Mesenchymal stem cell (in vitro differentiated cells and primary cell): Measurements from ENCODE around the gene RAET1L.
"Not testable (repeated sequence)": the region's sequence is repeated elsewhere in the genome, so short reads cannot be mapped to it uniquely, and the experiment has no call there.

Experiments used
- DNase-seq: peaks from one replicate; pipeline ENCODE4 v3.0.0-alpha.2; 2013
- H2AFZ ChIP-seq: one replicate; pipeline ENCODE4 v1.6.1; 2013; ENCODE audit warnings: low read depth, mild to moderate bottlenecking, control low read depth, inconsistent platforms, low read length, moderate library complexity
- H2AK5ac ChIP-seq: 2 replicates; pipeline ENCODE4 v1.6.1; 2013; ENCODE audit warnings: low read length, moderate library complexity, mild to moderate bottlenecking, inconsistent platforms; ENCODE audit not compliant: severe bottlenecking
- H2BK120ac ChIP-seq: one replicate; pipeline ENCODE4 v1.6.1; 2013; ENCODE audit warnings: low read depth, mild to moderate bottlenecking, inconsistent platforms, low read length, moderate library complexity
- H2BK12ac ChIP-seq, 2 experiments: one replicate each; pipeline ENCODE4 v1.6.1; 2013; ENCODE audit warnings: inconsistent platforms in 2 of 2, low read length in 2 of 2, mild to moderate bottlenecking in 2 of 2, moderate library complexity in 2 of 2, control low read depth in 1 of 2
- H2BK15ac ChIP-seq: one replicate; pipeline ENCODE4 v1.6.1; 2013; ENCODE audit warnings: mild to moderate bottlenecking, low read depth, inconsistent platforms; ENCODE audit not compliant: poor library complexity, severe bottlenecking
- H2BK5ac ChIP-seq: 2 replicates; pipeline ENCODE4 v1.6.1; 2013; ENCODE audit warnings: low read depth, mild to moderate bottlenecking, low read length, control low read depth, inconsistent platforms; ENCODE audit not compliant: poor library complexity, severe bottlenecking
- H3K14ac ChIP-seq, 2 experiments: one replicate each; pipeline ENCODE4 v1.6.1; 2013; ENCODE audit warnings: inconsistent platforms in 2 of 2, low read length in 2 of 2, control low read depth in 1 of 2, mild to moderate bottlenecking in 1 of 2, moderate library complexity in 1 of 2
- H3K18ac ChIP-seq, 2 experiments: one replicate each; pipeline ENCODE4 v1.6.1; 2013; ENCODE audit warnings: inconsistent platforms in 2 of 2, low read length in 2 of 2, control low read depth in 1 of 2, low read depth in 1 of 2, mild to moderate bottlenecking in 1 of 2
- H3K23ac ChIP-seq, 2 experiments: one replicate each; pipeline ENCODE4 v1.6.1; 2013; ENCODE audit warnings: inconsistent platforms in 2 of 2, low read length in 2 of 2, mild to moderate bottlenecking in 2 of 2, moderate library complexity in 2 of 2, control low read depth in 1 of 2
- H3K27ac ChIP-seq: 2 replicates; pipeline ENCODE4 v1.5.1; 2013; ENCODE audit warnings: mild to moderate bottlenecking, moderate library complexity, low read length, control low read depth, inconsistent platforms; ENCODE audit not compliant: poor library complexity, severe bottlenecking
- H3K27me3 ChIP-seq, 2 experiments: 2 replicates each; pipeline versions ENCODE4 v1.6.1 to v1.7.0; 2013; ENCODE audit warnings: low read length in 2 of 2, mild to moderate bottlenecking in 2 of 2, moderate library complexity in 2 of 2, control low read depth in 1 of 2, inconsistent platforms in 1 of 2; ENCODE audit not compliant: control insufficient read depth in 1 of 2, insufficient read depth in 1 of 2
- H3K36me3 ChIP-seq, 2 experiments: 2 replicates each; pipeline versions ENCODE4 v1.6.1 to v1.7.0; 2013; ENCODE audit warnings: low read length in 2 of 2, control low read depth in 1 of 2, inconsistent platforms in 1 of 2, low read depth in 1 of 2, mild to moderate bottlenecking in 1 of 2; ENCODE audit not compliant: insufficient read depth in 2 of 2, control insufficient read depth in 1 of 2
- H3K4ac ChIP-seq, 2 experiments: one replicate each; pipeline ENCODE4 v1.6.1; 2013; ENCODE audit warnings: inconsistent platforms in 2 of 2, low read length in 2 of 2, mild to moderate bottlenecking in 2 of 2, moderate library complexity in 2 of 2, control low read depth in 1 of 2, low read depth in 1 of 2
- H3K4me1 ChIP-seq: 2 replicates; pipeline ENCODE4 v1.6.1; 2013; ENCODE audit warnings: low read depth, low read length, control low read depth; ENCODE audit not compliant: control insufficient read depth, insufficient read depth
- H3K4me2 ChIP-seq: 2 replicates; pipeline ENCODE4 v1.6.1; 2013; ENCODE audit warnings: low read length, mild to moderate bottlenecking, inconsistent platforms; ENCODE audit not compliant: poor library complexity, severe bottlenecking
- H3K4me3 ChIP-seq, 2 experiments: 2 replicates each; pipeline versions ENCODE4 v1.5.1 to v1.7.0; 2013; ENCODE audit warnings: low read length in 2 of 2, mild to moderate bottlenecking in 2 of 2, control low read depth in 1 of 2, low read depth in 1 of 2; ENCODE audit not compliant: insufficient read depth in 1 of 2
- H3K79me1 ChIP-seq: replicated peaks from 2 replicates; pipeline ENCODE4 v1.6.1; 2013; ENCODE audit warnings: mild to moderate bottlenecking, control low read depth, low read length, inconsistent platforms; ENCODE audit not compliant: poor library complexity, severe bottlenecking
- H3K9ac ChIP-seq: 2 replicates; pipeline ENCODE4 v1.7.0; 2013; ENCODE audit warnings: mild to moderate bottlenecking, low read length, moderate library complexity
- H3K9me3 ChIP-seq: 2 replicates; pipeline ENCODE4 v1.7.0; 2013; ENCODE audit warnings: mild to moderate bottlenecking, low read length; ENCODE audit not compliant: control insufficient read depth
- H4K8ac ChIP-seq: one replicate; pipeline ENCODE4 v1.6.1; 2013; ENCODE audit warnings: inconsistent platforms, mild to moderate bottlenecking, low read length, moderate library complexity
- H4K91ac ChIP-seq: one replicate; pipeline ENCODE4 v1.6.1; 2013; ENCODE audit warnings: mild to moderate bottlenecking, low read length, inconsistent platforms
- WGBS: methylation state at CpG from one replicate; pipeline ENCODE4 v1.1.7; 2013; ENCODE audit warnings: mixed read lengths; 5-methylcytosine and 5-hydroxymethylcytosine counted together

RAET1L gene

GRCh38 chr6:150013785-150014622 is 11.3 kb downstream of the RAET1L start:
- not testable (repeated sequence) for H3K4me3 ChIP-seq, H2AK5ac ChIP-seq, H3K9me3 ChIP-seq, H3K27ac ChIP-seq, H2BK5ac ChIP-seq, H3K14ac ChIP-seq, H2BK120ac ChIP-seq, H3K79me1 ChIP-seq, H2AFZ ChIP-seq, H3K4ac ChIP-seq, H3K9ac ChIP-seq, H3K23ac ChIP-seq, H3K4me1 ChIP-seq, H2BK15ac ChIP-seq, H3K18ac ChIP-seq, H3K4me2 ChIP-seq, H4K91ac ChIP-seq, H4K8ac ChIP-seq, DNase-seq, H3K36me3 ChIP-seq, H2BK12ac ChIP-seq
- peaks cover 62 to 85% of the 10 kb centered on the region in 2 experiments for H3K27me3 ChIP-seq
- no CpG with 5 or more reads among the region's 24 CpGs for WGBS

GRCh38 chr6:150012846-150013784 is 12.2 kb downstream of the RAET1L start:
- H3K9me3 ChIP-seq, H2AFZ ChIP-seq, DNase-seq, H4K8ac ChIP-seq, H2AK5ac ChIP-seq, H3K9ac ChIP-seq, H3K4ac ChIP-seq, H3K23ac ChIP-seq, H3K18ac ChIP-seq, H3K4me1 ChIP-seq, H3K79me1 ChIP-seq, H2BK12ac ChIP-seq, H4K91ac ChIP-seq, H3K27ac ChIP-seq, H3K4me2 ChIP-seq, H3K14ac ChIP-seq, H2BK120ac ChIP-seq, H2BK15ac ChIP-seq, H2BK5ac ChIP-seq, H3K4me3 ChIP-seq, H3K36me3 ChIP-seq: not testable (repeated sequence)
- peaks cover 64 to 85% of the 10 kb centered on the region in 2 experiments for H3K27me3 ChIP-seq
- WGBS: 61% methylated on average over 6 of the region's 8 CpGs

GRCh38 chr6:150008588-150008987 is 16.7 kb downstream of the RAET1L start:
- Histone ChIP-seq H3K9me3 (no peaks in the 10 kb centered on the region), H3K18ac (no peak overlapping the region), H3K4me3 (no peak overlapping the region), H3K4me2 (no peak overlapping the region), H3K27me3 (peaks cover 40 to 78% of the 10 kb centered on the region in 2 experiments), H3K27ac (no peak overlapping the region), H3K4ac (no peak overlapping the region), H4K8ac (no peak overlapping the region), H2AK5ac (no peak overlapping the region), H3K14ac (no peak overlapping the region), H3K4me1 (peaks cover 9% of the 10 kb centered on the region), H4K91ac (no peak overlapping the region), H3K79me1 (no peaks in the 10 kb centered on the region), H3K36me3 (no peaks in the 10 kb centered on the region), H2AFZ (no peak overlapping the region), H3K9ac (no peak overlapping the region), H2BK120ac (no peak overlapping the region), H2BK12ac (no peak overlapping the region), H3K23ac (no peak overlapping the region), H2BK5ac (no peak overlapping the region), H2BK15ac (no peak overlapping the region)
- 50% methylated on average over 9 of the region's 9 CpGs for WGBS
- DNase-seq: no peak

DNA sequence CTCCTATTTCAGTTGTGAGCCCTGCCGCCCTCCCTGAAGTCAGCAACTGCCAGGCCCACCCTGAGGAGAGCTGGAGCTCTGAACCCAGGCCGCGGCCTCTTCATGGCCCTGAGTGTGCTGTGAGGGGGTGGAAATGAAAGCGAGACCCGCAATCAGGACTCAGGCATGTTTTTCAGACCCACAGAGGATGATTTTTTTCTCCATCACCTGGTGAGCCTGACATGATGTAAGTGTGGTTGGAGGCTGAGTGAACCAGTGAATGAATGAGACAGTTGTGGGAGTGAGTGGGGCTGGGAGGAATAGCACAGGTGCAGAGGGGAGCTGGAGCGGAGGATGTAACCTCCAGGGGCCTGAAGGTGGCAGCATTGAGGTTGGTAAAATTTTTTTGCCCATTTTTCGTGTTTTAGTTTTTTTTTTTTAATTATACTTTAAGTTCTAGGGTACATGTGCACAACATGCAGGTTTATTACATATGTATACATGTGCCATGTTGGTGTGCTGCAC is 18.3 kb downstream of the RAET1L start:
- peaks cover 29 to 78% of the 10 kb centered on the region in 2 experiments for H3K27me3 ChIP-seq
- H3K36me3 ChIP-seq: no peaks in the 10 kb centered on the region
- no peak overlapping the region for H3K27ac ChIP-seq
- no peak overlapping the region for H3K23ac ChIP-seq
- WGBS: 77% methylated on average over 5 of the region's 7 CpGs
- no peak overlapping the region for H3K14ac ChIP-seq
- no peak overlapping the region for H3K9ac ChIP-seq
- H3K9me3 ChIP-seq: no peaks in the 10 kb centered on the region
- H2BK5ac ChIP-seq: no peak overlapping the region
- no peak overlapping the region for H3K4me3 ChIP-seq
- no peaks in the 10 kb centered on the region for H3K79me1 ChIP-seq
- H3K18ac ChIP-seq: no peak overlapping the region
- peaks cover 9% of the 10 kb centered on the region for H3K4me1 ChIP-seq
- H3K4ac ChIP-seq: no peak overlapping the region
- H2BK12ac ChIP-seq: no peak overlapping the region
- no peak overlapping the region for H4K8ac ChIP-seq
- H4K91ac ChIP-seq: no peak overlapping the region
- DNase-seq: peak; percentile 38
- no peak overlapping the region for H2BK15ac ChIP-seq
- H3K4me2 ChIP-seq: no peak overlapping the region
- H2AK5ac ChIP-seq: no peak overlapping the region
- no peak overlapping the region for H2BK120ac ChIP-seq
- H2AFZ ChIP-seq: no peak overlapping the region
